ENCODE measurements around the gene SORL1-AS1.

The SORL1-AS1 gene

GRCh38 chr11:121469910-121470309 lies 17.1 kb upstream of the SORL1-AS1 start:
- Mint-ChIP-seq H3K4me1 (peaks cover 40 to 74% (median 73%) of the 10 kb centered on the region in 3 donors), H3K36me3 (peaks cover 0 to 15% of the 10 kb centered on the region in 2 donors), H3K9me3 (no peaks in the 10 kb centered on the region), H3K27me3 (no peaks in the 10 kb centered on the region), H3K4me3 (peak overlapping the region in 1 of 8 donors; percentile 23), H3K27ac (peak overlapping the region in 4 of 6 donors; percentile 39 to 85 (median 80))
- ATAC-seq (ENCODE audit: low read depth in 2 of 2), result no peak
- DNase-seq, result no peak

GRCh38 chr11:121467965-121468364 lies 15.2 kb upstream of the SORL1-AS1 start:
- Mint-ChIP-seq H3K4me1 (peaks cover 57 to 85% (median 85%) of the 10 kb centered on the region in 3 donors), H3K27me3 (no peaks in the 10 kb centered on the region), H3K9me3 (no peaks in the 10 kb centered on the region), H3K27ac (peak overlapping the region; percentile 68 to 93 (median 91)), H3K36me3 (peaks cover 0 to 10% of the 10 kb centered on the region in 2 donors), H3K4me3 (peak overlapping the region; percentile 58 to 89 (median 77))
- DNase-seq (peak; percentile 59), ATAC-seq (ENCODE audit: low read depth in 2 of 2) (peak; percentile 75 to 78)

DNA sequence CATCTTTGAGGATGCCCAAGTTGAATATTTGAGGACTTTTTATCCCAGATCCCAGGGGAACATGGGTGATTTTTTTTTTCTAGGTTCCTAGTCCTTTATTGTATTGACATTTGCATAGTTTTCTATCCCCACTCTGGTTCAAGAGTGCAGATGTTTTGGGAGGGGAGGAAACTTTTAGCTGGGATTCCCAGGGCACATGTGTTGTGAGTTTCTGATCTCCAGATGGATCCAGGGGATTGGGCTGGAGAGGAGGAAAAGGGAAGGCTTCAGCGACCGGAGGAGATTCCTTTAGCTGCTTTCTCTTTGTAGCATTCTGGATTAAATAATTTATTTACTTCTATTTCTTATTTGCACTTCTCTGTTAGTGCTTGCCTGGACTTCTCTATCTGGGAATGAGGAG lies 14.7 kb upstream of the SORL1-AS1 start:
- no peak for ATAC-seq (ENCODE audit: low read depth in 2 of 2)
- Mint-ChIP-seq H3K4me3 (peak overlapping the region; percentile 30 to 89 (median 77)), H3K36me3 (peaks cover 0 to 8% of the 10 kb centered on the region in 2 donors), H3K4me1 (peaks cover 54 to 85% (median 84%) of the 10 kb centered on the region in 3 donors), H3K27me3 (no peaks in the 10 kb centered on the region), H3K27ac (peak overlapping the region; percentile 70 to 93 (median 91)), H3K9me3 (no peaks in the 10 kb centered on the region)
- DNase-seq, result no peak

- Mint-ChIP-seq H3K36me3 (peaks cover 0 to 8% of the 10 kb centered on the region in 2 donors), H3K27me3 (no peaks in the 10 kb centered on the region), H3K4me1 (peaks cover 63 to 94% (median 88%) of the 10 kb centered on the region in 3 donors), H3K4me3 (peak overlapping the region; percentile 8 to 89 (median 74)), H3K9me3 (no peaks in the 10 kb centered on the region), H3K27ac (peak overlapping the region; percentile 70 to 93 (median 87))
- no peak for DNase-seq
- ATAC-seq (ENCODE audit: low read depth in 2 of 2), result no peak
Observed at GRCh38 chr11:121466063-121466794, 13.5 kb upstream of the SORL1-AS1 start.

DNA sequence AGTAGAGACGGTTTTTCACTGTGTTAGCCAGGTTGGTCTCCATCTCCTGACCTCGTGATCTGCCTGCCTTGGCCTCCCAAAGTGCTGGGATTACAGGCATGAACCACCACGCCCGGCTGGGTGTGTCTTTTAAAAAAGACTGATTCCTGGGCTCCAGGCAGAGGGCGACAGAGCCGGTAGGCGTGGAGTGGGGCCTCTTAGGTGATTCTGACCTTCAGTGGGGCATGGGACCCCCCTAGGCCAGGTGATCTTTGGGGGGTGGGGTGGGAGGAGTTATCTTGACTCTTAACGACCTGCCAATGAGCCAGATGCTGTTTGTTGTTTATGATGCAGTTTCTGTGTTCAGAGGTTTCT lies 12.9 kb upstream of the SORL1-AS1 start:
- peak overlapping the region; percentile 70 to 93 (median 87) for H3K27ac Mint-ChIP-seq
- ATAC-seq (ENCODE audit: low read depth in 2 of 2) (no peak), DNase-seq (no peak)
- H3K4me1 Mint-ChIP-seq, result peaks cover 68 to 97% (median 93%) of the 10 kb centered on the region in 3 donors
- no peaks in the 10 kb centered on the region for H3K9me3 Mint-ChIP-seq
- H3K4me3 Mint-ChIP-seq, result peak overlapping the region; percentile 8 to 89 (median 60)
- H3K36me3 Mint-ChIP-seq, result peaks cover 0 to 8% of the 10 kb centered on the region in 2 donors
- no peaks in the 10 kb centered on the region for H3K27me3 Mint-ChIP-seq

DNA sequence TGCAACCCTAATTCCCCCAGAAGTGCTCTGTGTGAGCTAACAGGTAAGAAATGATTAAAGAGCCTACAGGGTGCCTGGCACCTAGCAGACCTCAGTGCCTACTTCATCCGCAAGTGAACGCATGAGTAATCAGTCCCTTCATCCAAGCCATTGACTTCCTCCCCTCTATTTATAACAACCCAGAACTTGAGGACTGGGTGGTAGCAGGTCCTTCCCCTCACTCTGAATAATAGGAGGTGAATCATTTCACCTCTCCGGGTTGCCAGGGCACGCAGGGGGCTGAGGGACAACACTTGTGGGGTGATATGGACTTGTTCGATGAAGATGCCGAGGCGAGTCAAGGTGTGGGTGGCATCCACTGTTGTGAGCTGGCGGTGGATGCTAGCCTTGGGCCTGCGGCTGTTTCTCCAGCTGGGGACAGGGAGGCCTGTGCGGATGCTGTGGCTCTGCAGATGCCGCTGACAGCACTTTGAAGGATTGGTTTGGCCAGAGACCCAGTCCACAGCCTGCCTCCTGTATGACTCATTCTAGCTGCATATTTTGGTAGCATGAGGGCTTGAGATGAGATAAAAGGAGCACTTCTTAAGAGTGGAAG lies 11.7 kb upstream of the SORL1-AS1 start:
- H3K4me3 Mint-ChIP-seq, result peak overlapping the region; percentile 1 to 75 (median 59)
- DNase-seq, result peak; percentile 21
- peak overlapping the region in 4 of 6 donors; percentile 46 to 85 (median 80) for H3K27ac Mint-ChIP-seq
- no peaks in the 10 kb centered on the region for H3K9me3 Mint-ChIP-seq
- H3K4me1 Mint-ChIP-seq, result peaks cover 68 to 97% (median 95%) of the 10 kb centered on the region in 3 donors
- H3K36me3 Mint-ChIP-seq, result peaks cover 0 to under 1% of the 10 kb centered on the region in 2 donors
- H3K27me3 Mint-ChIP-seq, result no peaks in the 10 kb centered on the region
- ATAC-seq (ENCODE audit: low read depth in 2 of 2), result peak; percentile 32 to 39

DNA sequence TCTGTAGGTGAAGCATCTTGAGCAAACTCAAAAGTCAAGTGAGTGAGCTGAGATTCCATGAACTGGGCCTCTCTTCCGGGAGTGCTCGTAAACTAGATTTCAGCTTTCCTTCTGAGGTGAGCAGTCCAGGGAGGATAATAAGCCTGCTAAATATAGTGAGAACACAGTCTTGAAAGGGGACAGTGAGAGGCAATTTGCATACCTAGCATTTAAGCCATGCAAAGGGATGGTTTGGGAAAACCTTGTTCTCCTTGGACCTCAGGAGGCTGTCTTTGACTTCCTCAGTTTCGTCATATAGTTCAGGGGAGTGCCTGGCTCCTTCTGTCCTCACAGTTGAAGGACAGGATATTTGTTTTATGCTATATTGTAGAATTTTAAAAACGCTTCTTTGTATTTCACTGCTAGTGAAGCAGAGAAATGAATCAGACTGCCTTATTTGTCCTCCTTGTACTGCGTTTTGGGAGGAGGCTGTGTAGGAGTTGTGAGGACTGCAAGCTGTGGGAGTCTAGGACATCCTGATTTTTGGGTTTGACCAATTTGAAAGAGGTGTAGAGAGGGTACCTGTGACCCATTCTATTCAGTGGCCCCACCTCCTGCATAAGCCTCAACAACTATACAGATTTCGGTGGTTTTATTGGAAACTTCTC lies 11.0 kb upstream of the SORL1-AS1 start:
- Mint-ChIP-seq H3K27me3 (no peaks in the 10 kb centered on the region), H3K9me3 (no peaks in the 10 kb centered on the region), H3K4me1 (peaks cover 64 to 96% (median 89%) of the 10 kb centered on the region in 3 donors), H3K36me3 (no peaks in the 10 kb centered on the region), H3K27ac (peak overlapping the region in 4 of 6 donors; percentile 74 to 85 (median 80)), H3K4me3 (peak overlapping the region in 6 of 8 donors; percentile 6 to 75 (median 59))
- no peak for DNase-seq
- ATAC-seq (ENCODE audit: low read depth in 2 of 2), result no peak

GRCh38 chr11:121461843-121462242 lies 9.1 kb upstream of the SORL1-AS1 start:
- Mint-ChIP-seq H3K4me1 (peaks cover 64 to 93% (median 75%) of the 10 kb centered on the region in 3 donors), H3K4me3 (no peak overlapping the region), H3K27ac (peak overlapping the region in 5 of 6 donors; percentile 13 to 88 (median 74)), H3K36me3 (peaks cover 0 to 4% of the 10 kb centered on the region in 2 donors), H3K27me3 (no peaks in the 10 kb centered on the region), H3K9me3 (no peaks in the 10 kb centered on the region)
- ATAC-seq (ENCODE audit: low read depth in 2 of 2) (no peak), DNase-seq (no peak)

- Mint-ChIP-seq H3K9me3 (no peaks in the 10 kb centered on the region), H3K27ac (peak overlapping the region in 4 of 6 donors; percentile 57 to 76 (median 70)), H3K27me3 (no peaks in the 10 kb centered on the region), H3K4me3 (no peak overlapping the region), H3K4me1 (peaks cover 64 to 89% (median 75%) of the 10 kb centered on the region in 3 donors), H3K36me3 (peaks cover 0 to 4% of the 10 kb centered on the region in 2 donors)
- DNase-seq (no peak), ATAC-seq (ENCODE audit: low read depth in 2 of 2) (no peak)
Observed at GRCh38 chr11:121460941-121461514, 8.3 kb upstream of the SORL1-AS1 start.

DNA sequence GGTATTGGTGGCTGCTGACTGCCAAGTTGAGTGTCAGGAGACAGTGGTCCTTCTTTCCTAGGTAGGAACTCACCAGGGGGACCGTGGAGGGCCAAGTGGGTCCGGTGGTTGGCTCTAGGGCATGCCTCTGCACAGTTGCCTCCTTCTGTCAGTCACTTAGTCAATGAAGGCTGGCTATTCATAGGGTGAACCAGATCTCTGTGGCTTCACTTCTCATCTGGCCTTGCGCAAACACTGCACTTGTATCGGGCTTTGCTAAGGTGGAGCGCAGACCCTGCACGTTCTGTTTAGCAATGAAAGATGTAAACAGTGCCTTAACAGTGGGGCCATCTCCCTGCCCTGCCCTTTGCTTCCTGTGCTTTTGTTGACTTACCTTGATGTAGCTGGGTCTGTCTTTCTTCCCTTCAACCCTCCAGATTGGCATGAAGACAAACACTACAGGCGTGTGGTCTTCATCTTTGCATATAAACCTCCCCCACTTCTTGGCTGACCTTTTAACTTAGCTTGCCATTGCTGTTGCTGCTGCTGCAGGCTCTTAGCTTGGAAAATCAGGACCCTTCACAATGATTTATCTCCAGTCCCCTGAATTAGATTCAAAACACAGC lies 6.7 kb upstream of the SORL1-AS1 start:
- Mint-ChIP-seq H3K9me3 (no peaks in the 10 kb centered on the region), H3K27ac (peak overlapping the region in 3 of 6 donors; percentile 33 to 59 (median 57)), H3K4me1 (peaks cover 66 to 89% (median 77%) of the 10 kb centered on the region in 3 donors), H3K27me3 (no peaks in the 10 kb centered on the region), H3K4me3 (no peak overlapping the region), H3K36me3 (peaks cover 0 to 4% of the 10 kb centered on the region in 2 donors)
- DNase-seq (no peak), ATAC-seq (ENCODE audit: low read depth in 2 of 2) (no peak)

DNA sequence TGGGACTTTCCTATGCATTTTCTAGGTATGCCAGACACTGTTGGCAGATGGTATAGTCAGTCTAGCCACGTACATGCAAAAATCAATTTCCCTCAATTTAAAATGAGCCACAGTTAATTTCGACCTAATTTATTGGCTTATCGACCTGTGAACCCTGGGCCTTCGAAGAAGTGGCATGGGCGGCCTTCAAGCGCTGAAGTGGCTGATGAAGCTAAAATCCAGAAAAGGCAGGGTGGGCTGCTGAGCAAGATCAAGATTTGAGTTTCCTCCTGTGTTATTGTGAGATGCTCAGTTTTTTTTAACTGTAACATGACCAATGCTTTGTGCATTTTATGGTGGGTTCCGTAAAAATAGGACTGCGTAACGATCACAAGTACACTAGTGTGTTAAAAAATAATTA lies 5.8 kb upstream of the SORL1-AS1 start:
- Mint-ChIP-seq H3K4me3 (no peak overlapping the region), H3K4me1 (peaks cover 65 to 89% (median 77%) of the 10 kb centered on the region in 3 donors)

GRCh38 chr11:121456816-121457431 lies 4.2 kb upstream of the SORL1-AS1 start:
- Mint-ChIP-seq H3K4me1 (peaks cover 65 to 81% (median 73%) of the 10 kb centered on the region in 3 donors), H3K4me3 (peak overlapping the region in 2 of 8 donors; percentile 29 to 62), H3K27me3 (no peaks in the 10 kb centered on the region), H3K9me3 (no peaks in the 10 kb centered on the region), H3K27ac (peak overlapping the region; percentile 60 to 96 (median 74)), H3K36me3 (peaks cover 0 to 4% of the 10 kb centered on the region in 2 donors)
- no peak for DNase-seq
- ATAC-seq (ENCODE audit: low read depth in 2 of 2), result no peak

More for the DNA sequence above, 5.8 kb upstream of the SORL1-AS1 start:
- peaks cover 0 to 4% of the 10 kb centered on the region in 2 donors for H3K36me3 Mint-ChIP-seq
- H3K9me3 Mint-ChIP-seq, result no peaks in the 10 kb centered on the region
- H3K27ac Mint-ChIP-seq, result peak overlapping the region in 1 of 6 donors; percentile 7
- DNase-seq (no peak), ATAC-seq (ENCODE audit: low read depth in 2 of 2) (no peak)
- H3K27me3 Mint-ChIP-seq, result no peaks in the 10 kb centered on the region

Measured in naive B cell (primary cell).